ENCODE results near the gene SLC39A6. TPM values are rescaled to one million over a fixed set of nuclear protein-coding genes. Genes with fewer than 3 reads are reported as not detected.
"Not testable (repeated sequence)": the region's sequence is repeated elsewhere in the genome, so short reads cannot be mapped to it uniquely, and the experiment has no call there.

Gene SLC39A6
- total RNA-seq, 1 donor from 2014 or later, result 32.1 TPM

- Histone ChIP-seq H3K4me1 (no peaks in the 10 kb centered on the region), H3K27ac (no peak overlapping the region), H3K4me3 (no peak overlapping the region), H3K27me3 (no peaks in the 10 kb centered on the region), H3K9me3 (peaks cover 0 to 10% of the 10 kb centered on the region in 2 donors), H3K36me3 (no peaks in the 10 kb centered on the region)
- intact Hi-C loops (cut with DNase I), result no loop called here
- TF ChIP-seq CTCF (IDR thresholded peaks at IDR 0.05), result no peak
- DNase-seq (ENCODE audit: low spot score in 2 of 2), result no peak
Observed at GRCh38 chr18:36099311-36099710, 29.8 kb downstream of the SLC39A6 start.

GRCh38 chr18:36096955-36097354 is 32.2 kb downstream of the SLC39A6 start:
- Histone ChIP-seq H3K4me3 (no peak overlapping the region), H3K27ac (no peak overlapping the region), H3K27me3 (no peaks in the 10 kb centered on the region), H3K36me3 (no peaks in the 10 kb centered on the region), H3K9me3 (peaks cover 0 to under 1% of the 10 kb centered on the region in 2 donors), H3K4me1 (no peaks in the 10 kb centered on the region)
- TF ChIP-seq CTCF (IDR thresholded peaks at IDR 0.05), result no peak
- no peak for DNase-seq (ENCODE audit: low spot score in 2 of 2)
- intact Hi-C loops (cut with DNase I), result loop anchor here (1.0 kb wide), 1 partner anchor 187 kb away; no protein-coding TSS in a partner anchor

GRCh38 chr18:36095936-36096519 is 33.1 kb downstream of the SLC39A6 start:
- H3K36me3 ChIP-seq, result no peaks in the 10 kb centered on the region
- no peak for DNase-seq (ENCODE audit: low spot score in 2 of 2)
- peak in 2 of 3 experiments; percentile 33 to 54 for TF ChIP-seq CTCF (IDR thresholded peaks at IDR 0.05)
- intact Hi-C loops (cut with DNase I), result loop anchor here (1.0 kb wide), 1 partner anchor 188 kb away; no protein-coding TSS in a partner anchor
- no peaks in the 10 kb centered on the region for H3K9me3 ChIP-seq
- no peaks in the 10 kb centered on the region for H3K4me1 ChIP-seq
- no peaks in the 10 kb centered on the region for H3K27me3 ChIP-seq
- H3K27ac ChIP-seq, result no peak overlapping the region
- H3K4me3 ChIP-seq, result no peak overlapping the region

- no peak for DNase-seq (ENCODE audit: low spot score in 2 of 2)
- intact Hi-C loops (cut with DNase I), result no loop called here
- TF ChIP-seq CTCF (IDR thresholded peaks at IDR 0.05), result no peak
- no peaks in the 10 kb centered on the region for H3K27me3 ChIP-seq
- no peak overlapping the region for H3K4me3 ChIP-seq
- no peaks in the 10 kb centered on the region for H3K9me3 ChIP-seq
- no peak overlapping the region for H3K27ac ChIP-seq
- no peaks in the 10 kb centered on the region for H3K4me1 ChIP-seq
- H3K36me3 ChIP-seq, result no peaks in the 10 kb centered on the region
Observed at GRCh38 chr18:36094431-36094830, 34.7 kb downstream of the SLC39A6 start.

GRCh38 chr18:36092116-36092515 is 37.0 kb downstream of the SLC39A6 start:
- intact Hi-C loops (cut with DNase I); H3K27ac ChIP-seq; H3K9me3 ChIP-seq; H3K4me3 ChIP-seq; DNase-seq (ENCODE audit: low spot score in 2 of 2); H3K27me3 ChIP-seq; H3K4me1 ChIP-seq; H3K36me3 ChIP-seq: not testable (repeated sequence)

GRCh38 chr18:36089001-36089400 is 40.1 kb downstream of the SLC39A6 start:
- intact Hi-C loops (cut with DNase I), result no loop called here
- Histone ChIP-seq H3K4me1 (no peaks in the 10 kb centered on the region), H3K27me3 (no peaks in the 10 kb centered on the region), H3K4me3 (no peak overlapping the region), H3K9me3 (no peaks in the 10 kb centered on the region), H3K27ac (no peak overlapping the region), H3K36me3 (no peaks in the 10 kb centered on the region)
- TF ChIP-seq CTCF (IDR thresholded peaks at IDR 0.05), result no peak
- DNase-seq (ENCODE audit: low spot score in 2 of 2), result no peak

Data from ascending aorta (tissue), 2 donors.